NCI-H2029 treated with DMSO at 0.1 percent for 48 hours (cell line): Measurements from ENCODE around the gene NDUFB8.
A peak's percentile ranks its signal among the peaks of the same experiment; 100 is the strongest.

Experiments used
- DNase-seq: peaks from one replicate; lab custom pipeline; 2025; lab: John Stamatoyannopoulos, UW

NDUFB8 gene

GRCh38 chr10:100506596-100507356 is 22.9 kb downstream of the NDUFB8 start:
- DNase-seq, result no peak

- no peak for DNase-seq
These were observed 24.5 kb downstream of the NDUFB8 start for GRCh38 chr10:100505164-100505563.

DNA sequence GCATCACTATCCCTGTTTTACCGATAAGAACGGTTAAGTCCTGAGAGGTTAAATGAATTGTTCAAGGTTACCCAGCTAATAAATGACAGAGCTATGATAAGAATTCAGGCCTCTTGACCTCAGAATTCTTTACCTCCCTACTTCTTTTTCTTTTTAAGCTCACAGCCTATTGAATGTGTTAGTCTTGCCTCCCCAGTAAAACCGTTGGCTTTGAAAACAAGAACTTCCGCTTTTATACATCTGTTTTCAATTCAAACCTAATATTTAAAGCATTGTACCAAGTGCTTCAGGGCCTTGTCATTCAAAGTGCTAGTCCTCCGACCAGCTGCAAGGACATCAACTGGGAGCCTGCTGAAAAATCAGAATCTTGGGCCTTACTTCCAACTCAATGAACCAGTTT is 25.6 kb downstream of the NDUFB8 start:
- DNase-seq, result no peak

DNA sequence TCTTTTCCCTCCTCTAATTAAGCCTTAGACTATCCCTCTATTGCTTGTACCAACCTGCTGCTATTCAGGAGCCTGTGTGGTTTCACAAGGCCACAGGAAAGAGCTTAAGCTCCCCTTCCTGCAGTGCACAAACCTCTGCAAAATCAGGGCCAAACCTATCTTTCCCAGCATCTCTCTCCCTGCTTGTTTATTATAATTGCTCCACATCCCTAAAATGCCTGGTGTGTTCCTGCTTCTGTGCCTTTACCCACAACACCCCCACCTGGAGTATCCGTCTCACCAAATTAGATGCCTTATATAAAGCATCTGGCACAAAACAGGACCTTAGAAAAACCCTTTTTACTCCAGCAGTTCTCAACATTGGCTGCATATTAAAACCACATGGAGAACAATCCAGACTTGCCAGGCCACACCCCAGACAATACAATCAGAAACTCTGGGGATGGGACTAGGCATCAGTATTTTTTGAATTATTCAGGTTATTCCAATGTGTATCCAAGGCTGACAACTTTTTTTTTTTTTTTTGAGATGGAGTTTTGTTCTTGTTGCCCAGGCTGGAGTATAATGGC is 26.7 kb downstream of the NDUFB8 start:
- no peak for DNase-seq

GRCh38 chr10:100501423-100501822 is 28.2 kb downstream of the NDUFB8 start:
- no peak for DNase-seq

DNA sequence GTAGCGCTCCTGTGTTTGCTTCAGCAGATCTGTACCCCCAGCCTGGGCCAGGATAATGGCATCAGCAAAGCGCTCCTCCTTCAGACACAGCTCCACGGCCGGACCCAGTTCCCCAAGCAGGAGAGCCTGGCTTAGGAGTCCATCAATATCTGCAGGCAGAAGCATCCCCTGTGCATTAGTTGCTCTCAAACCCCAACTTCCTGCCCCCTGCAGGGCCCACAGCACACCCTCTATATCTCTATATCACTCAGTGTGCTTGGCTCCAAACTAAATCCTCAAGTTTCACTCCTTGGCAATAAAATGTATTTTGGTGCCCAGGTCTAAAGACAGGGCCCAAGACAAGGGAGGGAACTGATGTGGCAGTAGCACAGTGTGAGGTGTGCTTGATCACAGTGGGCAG is 31.6 kb downstream of the NDUFB8 start:
- no peak for DNase-seq

DNA sequence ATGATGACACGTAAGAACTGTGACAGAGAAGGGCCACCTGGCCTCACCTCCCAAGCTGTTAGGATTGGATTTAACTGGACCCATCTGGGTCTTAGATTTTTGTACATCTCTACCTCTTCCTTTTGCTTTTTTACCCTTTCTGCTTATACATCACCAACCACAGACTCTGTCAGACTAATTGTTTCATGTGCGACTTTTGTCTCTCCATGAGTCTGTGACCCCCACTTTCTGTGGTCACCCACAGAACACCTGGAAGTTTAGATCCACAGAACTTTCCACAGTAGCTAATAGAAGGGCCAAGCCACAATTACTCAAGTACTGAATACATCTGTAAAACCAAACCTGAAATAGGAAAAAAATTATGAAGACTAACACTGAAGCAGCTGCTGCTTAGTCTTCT is 33.1 kb downstream of the NDUFB8 start:
- DNase-seq, result no peak

DNA sequence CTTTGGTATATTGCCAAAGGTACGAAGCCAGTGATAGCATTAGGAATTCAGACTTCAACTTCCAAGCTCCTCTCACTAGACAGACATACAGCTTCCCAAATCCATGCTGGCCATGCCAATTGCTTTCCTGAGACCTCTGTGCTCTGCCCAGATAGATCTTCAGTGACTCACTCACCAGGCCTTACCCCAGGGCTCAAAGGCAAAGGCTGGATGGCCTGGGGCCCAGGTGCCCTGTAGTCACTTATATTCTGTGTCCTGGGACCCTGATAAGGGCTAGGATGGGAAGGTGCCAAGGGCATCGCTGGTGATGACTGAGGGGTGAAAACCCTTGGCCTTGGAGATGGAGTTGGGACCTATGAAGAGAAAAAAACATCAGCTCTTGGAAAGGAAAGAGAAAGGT is 39.1 kb downstream of the NDUFB8 start:
- no peak for DNase-seq

GRCh38 chr10:100489396-100489795 is 40.3 kb downstream of the NDUFB8 start:
- no peak for DNase-seq

- no peak for DNase-seq
These were observed 42.1 kb downstream of the NDUFB8 start for GRCh38 chr10:100487529-100487928.

DNA sequence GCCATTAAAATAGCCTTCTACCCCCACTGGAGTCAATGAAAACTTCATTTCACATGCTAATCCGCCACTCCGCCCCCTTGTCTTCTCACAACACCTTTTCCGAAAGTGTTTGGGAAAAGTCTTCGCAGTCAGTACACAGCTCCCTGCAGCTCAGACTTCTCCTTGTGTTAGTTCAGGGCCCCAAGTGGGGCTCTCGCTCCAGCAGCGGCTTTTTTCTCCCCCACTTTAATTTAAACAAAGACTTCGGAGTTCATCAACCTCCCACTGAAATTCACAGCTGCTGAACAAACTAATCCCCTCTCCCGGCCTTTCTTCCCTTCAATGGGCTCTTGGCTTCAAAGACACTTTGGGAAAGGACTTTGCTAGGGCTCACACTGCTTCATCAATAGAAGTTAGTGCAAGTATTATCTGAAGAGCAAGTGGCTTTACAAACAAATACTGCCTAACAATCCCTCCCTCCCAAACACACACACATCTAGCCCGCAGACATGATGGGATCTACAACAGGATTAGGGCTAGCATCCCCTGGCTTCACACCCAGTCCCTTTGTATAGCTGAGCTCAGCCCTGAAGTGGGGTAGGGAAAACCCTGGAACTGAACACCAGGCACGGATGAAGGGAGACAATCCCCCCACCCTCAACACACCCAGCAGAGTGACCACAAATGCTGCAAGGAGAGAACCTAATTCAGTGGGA is 43.7 kb downstream of the NDUFB8 start:
- DNase-seq, result no peak

- no peak for DNase-seq
These were observed 44.3 kb downstream of the NDUFB8 start for GRCh38 chr10:100485366-100485765.

DNA sequence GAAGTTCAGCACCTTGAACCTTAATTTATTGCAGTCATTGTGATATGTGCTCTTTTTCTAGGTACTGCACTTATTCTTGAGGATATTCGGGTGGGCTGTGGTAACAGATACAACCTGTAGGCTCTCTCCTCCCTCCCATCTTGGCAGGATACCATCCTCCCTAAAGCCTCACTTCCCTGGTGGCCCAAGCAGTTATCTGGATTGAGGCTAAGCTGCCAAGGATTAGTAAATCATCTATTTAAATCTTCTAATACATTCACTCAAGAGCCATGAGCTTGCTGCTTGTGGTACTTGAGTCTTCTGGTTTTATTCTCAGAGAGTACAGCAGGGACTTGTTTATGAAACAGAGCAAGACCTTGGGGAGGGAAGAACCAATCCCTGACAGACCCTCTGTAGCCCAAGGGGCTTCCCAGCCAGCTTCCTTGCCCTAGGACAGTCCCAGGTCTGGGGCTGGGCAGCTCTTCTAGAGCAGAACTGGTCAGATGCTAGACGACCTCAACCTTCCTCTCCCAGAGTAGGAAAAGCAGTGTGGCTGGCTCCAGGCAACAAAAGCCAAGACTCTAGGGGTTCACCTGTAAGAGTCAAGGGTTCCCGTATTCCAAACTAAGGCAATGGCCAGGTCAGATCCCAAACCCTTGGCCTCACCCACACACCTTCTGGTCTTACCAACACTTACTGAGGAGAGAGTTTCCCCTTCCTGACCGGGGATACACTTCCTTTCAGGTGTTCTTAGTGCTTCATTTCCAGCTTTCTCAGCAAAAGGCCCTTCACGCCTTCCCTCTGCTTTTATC is 45.6 kb downstream of the NDUFB8 start:
- no peak for DNase-seq

DNA sequence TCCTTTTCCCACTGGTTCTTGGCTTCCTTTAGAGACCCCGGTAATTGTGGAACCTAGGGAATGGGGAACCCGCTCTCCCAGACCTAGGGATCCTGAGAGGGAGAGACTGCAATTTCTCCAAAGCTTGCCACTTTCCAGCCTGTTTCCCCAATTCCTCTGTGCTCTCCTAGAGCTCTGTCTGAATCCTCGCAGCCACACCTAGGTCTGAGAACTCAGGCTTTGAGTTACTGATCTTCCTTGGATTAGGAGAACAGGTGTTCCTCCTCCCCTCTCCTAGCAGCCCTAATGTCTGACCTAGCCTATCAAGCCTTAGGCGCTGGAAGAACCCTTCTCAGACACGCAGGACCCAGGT is 46.9 kb downstream of the NDUFB8 start:
- DNase-seq, result no peak

- DNase-seq, result peak; percentile 7
These were observed 47.4 kb downstream of the NDUFB8 start for GRCh38 chr10:100482181-100482833.

DNA sequence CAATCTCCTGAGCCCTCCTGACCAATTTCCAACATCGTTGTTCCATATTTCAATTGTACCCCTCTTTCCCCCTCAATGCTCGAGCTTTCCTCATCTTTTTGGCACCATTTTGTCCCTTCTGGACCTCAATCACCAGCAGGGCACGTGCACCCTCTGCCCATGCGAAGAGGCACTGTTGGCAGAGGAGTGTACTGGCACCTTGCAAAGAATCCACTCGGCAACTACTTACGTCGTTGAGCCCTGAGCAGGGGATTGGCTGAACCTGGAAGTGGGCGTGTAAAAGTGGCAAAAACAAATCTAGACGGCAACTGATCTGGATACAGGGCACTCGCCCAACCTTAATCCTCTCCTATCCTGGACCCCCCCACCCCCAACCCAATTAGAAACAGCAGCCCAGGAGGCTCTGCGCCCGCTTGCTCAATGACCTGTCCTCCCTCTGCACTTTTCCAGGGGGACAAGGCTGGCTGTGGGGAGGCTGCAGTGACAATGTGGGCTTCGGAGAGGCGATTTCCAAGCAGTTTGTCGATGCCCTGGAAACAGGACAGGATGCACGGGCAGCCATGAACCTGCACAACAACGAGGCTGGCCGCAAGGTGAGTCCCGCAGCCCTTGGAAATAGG is 48.1 kb downstream of the NDUFB8 start:
- peak; percentile 21 for DNase-seq

DNA sequence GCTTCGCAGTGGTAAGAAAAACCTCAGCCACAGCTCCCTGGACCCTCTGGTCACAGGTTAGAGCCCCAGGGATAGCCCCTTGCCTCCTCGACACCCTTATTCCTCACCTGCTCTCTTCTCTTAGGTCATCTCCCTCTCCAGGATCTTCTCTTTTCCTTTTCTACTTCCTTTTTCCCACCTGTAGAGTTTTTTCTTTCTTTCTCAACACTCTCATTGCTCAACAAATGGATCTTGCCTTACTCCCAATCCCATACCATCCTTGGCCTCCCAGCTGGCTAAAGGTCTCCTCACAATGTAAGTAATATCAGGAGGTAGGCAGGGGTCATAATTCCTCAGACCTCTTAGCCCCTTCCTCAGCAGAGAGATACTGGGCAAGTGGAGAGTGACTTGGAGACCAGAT is 49.7 kb downstream of the NDUFB8 start:
- DNase-seq, result no peak

GRCh38 chr10:100479037-100479436 is 50.6 kb downstream of the NDUFB8 start:
- DNase-seq, result no peak

- DNase-seq, result no peak
These were observed 51.7 kb downstream of the NDUFB8 start for GRCh38 chr10:100477970-100478369.
